B cell (primary cell): Measurements from ENCODE around the gene APOC1. TPM values are rescaled to one million over a fixed set of nuclear protein-coding genes. Genes with fewer than 3 reads are reported as not detected.

Experiments
- ATAC-seq: fragments of 200-7000 bp; cut with Tn5 transposase; one replicate; pipeline ENCODE4 v1.10.0; 2021; ENCODE audit warnings: low read depth, mild to moderate bottlenecking, moderate number of reproducible peaks, moderate library complexity
- CTCF ChIA-PET: fragments of 350-600 bp; sonication (Branson Sonifier 250); formaldehyde crosslinking; loops from one replicate; lab custom pipeline; 2021; ENCODE audit warnings: antibody characterized with exemption, inconsistent platforms; lab: Charles Lee
- POLR2A ChIA-PET: fragments of 350-600 bp; sonication (Branson Sonifier 250); formaldehyde crosslinking; loops from one replicate; lab custom pipeline; 2021; ENCODE audit warnings: antibody characterized with exemption; lab: Charles Lee
- DNase-seq: peaks from one replicate; pipeline ENCODE4 v3.0.0; 2013
- H2AFZ ChIP-seq: 2 replicates; pipeline ENCODE4 v1.6.1; 2012; ENCODE audit warnings: mild to moderate bottlenecking, low read depth, low read length; ENCODE audit not compliant: insufficient read depth, poor library complexity, severe bottlenecking
- H3K27ac ChIP-seq, 2 donors: 1 replicate in 1 of 2; 2 replicates in 1 of 2; pipeline ENCODE4 v1.5.1; 2012 to 2013; ENCODE audit warnings: low read length in 2 of 2, mild to moderate bottlenecking in 2 of 2, moderate library complexity in 1 of 2
- H3K27me3 ChIP-seq, 4 experiments: fragments of 200-600 bp in 1 of 4; sonication (generic) in 1 of 4; replicated peaks in 1 of 4; 1 replicate in 2 of 4; 2 replicates in 2 of 4; pipeline versions ENCODE4 v1.6.1 to v1.7.0; 2013 to 2016; ENCODE audit warnings: low read length in 3 of 4, mild to moderate bottlenecking in 2 of 4, mixed read lengths in 1 of 4, moderate library complexity in 1 of 4; ENCODE audit not compliant: insufficient read depth in 4 of 4, control insufficient read depth in 3 of 4; ENCODE audit errors: control extremely low read depth in 1 of 4
- H3K36me3 ChIP-seq, 2 experiments: replicated peaks in 1 of 2; 1 replicate in 1 of 2; 2 replicates in 1 of 2; pipeline versions ENCODE4 v1.6.1 to v1.7.1; 2013; ENCODE audit warnings: low read length in 1 of 2; ENCODE audit not compliant: insufficient read depth in 2 of 2, control insufficient read depth in 1 of 2; ENCODE audit errors: control extremely low read depth in 1 of 2, extremely low read depth in 1 of 2
- H3K4me1 ChIP-seq, 2 donors: fragments of 200-600 bp in 1 of 2; sonication (generic) in 1 of 2; 1 replicate in 1 of 2; 2 replicates in 1 of 2; pipeline versions ENCODE4 v1.5.1 to v1.6.1; 2013 to 2017; ENCODE audit warnings: low read length in 2 of 2; ENCODE audit not compliant: control insufficient read depth in 2 of 2, insufficient read depth in 2 of 2
- H3K4me2 ChIP-seq: replicated peaks from 2 replicates; pipeline ENCODE3; 2012; ENCODE audit warnings: mild to moderate bottlenecking, low read depth, low read length; ENCODE audit not compliant: poor library complexity, severe bottlenecking
- H3K4me3 ChIP-seq, 5 experiments: fragments of 200-600 bp in 1 of 5; sonication (generic) in 1 of 5; 1 replicate in 3 of 5; 2 replicates in 2 of 5; pipeline versions ENCODE4 v1.5.1 to v1.7.0; 2011 to 2016; ENCODE audit warnings: low read length in 4 of 5, mild to moderate bottlenecking in 4 of 5, low read depth in 2 of 5, control low read depth in 1 of 5, moderate library complexity in 1 of 5; ENCODE audit not compliant: insufficient read depth in 1 of 5; ENCODE audit errors: control extremely low read depth in 1 of 5, extremely low read depth in 1 of 5
- H3K79me2 ChIP-seq: fragments of 200-600 bp; sonication (generic); one replicate; pipeline ENCODE4 v1.6.0; 2016; ENCODE audit warnings: low read length; ENCODE audit not compliant: control insufficient read depth, insufficient read depth
- H3K9ac ChIP-seq: fragments of 200-600 bp; sonication (generic); 2 replicates; pipeline ENCODE4 v1.6.1; 2017; ENCODE audit warnings: mild to moderate bottlenecking, low read length, moderate library complexity
- H3K9me3 ChIP-seq, 3 donors: one replicate each; pipeline versions ENCODE4 v1.6.1 to v1.7.1; 2013; ENCODE audit warnings: low read length in 2 of 3; ENCODE audit not compliant: control insufficient read depth in 2 of 3, insufficient read depth in 1 of 3; ENCODE audit errors: control extremely low read depth in 1 of 3
- H4K20me1 ChIP-seq: 2 replicates; pipeline ENCODE4 v1.6.0; 2012; ENCODE audit warnings: mild to moderate bottlenecking, low read length; ENCODE audit not compliant: insufficient read depth, control insufficient read depth, poor library complexity, severe bottlenecking
- H3K27ac Mint-ChIP-seq: one replicate; pipeline ENCODE4 v1.8.0; 2021; ENCODE audit warnings: mixed read lengths
- H3K27me3 Mint-ChIP-seq: one replicate; pipeline ENCODE4 v1.8.0; 2021; ENCODE audit warnings: mixed read lengths
- H3K4me1 Mint-ChIP-seq: one replicate; pipeline ENCODE4 v1.8.0; 2021; ENCODE audit warnings: mixed read lengths
- H3K4me3 Mint-ChIP-seq: one replicate; pipeline ENCODE4 v1.8.0; 2021; ENCODE audit warnings: mixed read lengths
- H3K9me3 Mint-ChIP-seq: one replicate; pipeline ENCODE4 v1.8.0; 2022; ENCODE audit warnings: mixed read lengths; ENCODE audit not compliant: insufficient read depth
- EZH2 ChIP-seq: IDR thresholded peaks from 2 replicates; pipeline ENCODE4 v1.6.1; 2012; ENCODE audit warnings: borderline replicate concordance, low read depth, mild to moderate bottlenecking, moderate library complexity, low read length; ENCODE audit not compliant: insufficient read depth, poor library complexity, severe bottlenecking
- WGBS: methylation state at CpG from one replicate; pipeline ENCODE4 v1.1.5; 2013; ENCODE audit warnings: missing lambda C conversion rate; ENCODE audit not compliant: insufficient coverage; 5-methylcytosine and 5-hydroxymethylcytosine counted together
- intact Hi-C: fragments of 100-400 bp; cut with micrococcal nuclease; formaldehyde crosslinking; loops from one replicate; pipeline ENCODE4 v1.10.0; 2022
- polyA plus RNA-seq: library from polyadenylated mRNA; depleted of rRNA; stranded (reverse); fragments of >200 nt; gene quantifications from 2 replicates; pipeline ENCODE4 v1.2.3, GENCODE V29; 2012
- total RNA-seq, 2 donors: library from RNA; stranded (reverse); fragments of 120-200 nt in 1 of 2; gene quantifications; 1 replicate in 1 of 2; 2 replicates in 1 of 2; pipeline versions ENCODE4 v1.2.3 to v1.2.4, GENCODE V29; 2013 to 2022
- TF ChIP-seq, protein P1 (sequence below): fragments of 200-600 bp; IDR thresholded peaks from one replicate; pipeline ENCODE4 v1.8.0; 2022; ENCODE audit warnings: antibody characterized with exemption, mild to moderate bottlenecking

Gene APOC1
- total and polyA plus RNA-seq, 2 donors (not counting 1 experiment from before 2014, with no cell fraction given) = not detected

DNA sequence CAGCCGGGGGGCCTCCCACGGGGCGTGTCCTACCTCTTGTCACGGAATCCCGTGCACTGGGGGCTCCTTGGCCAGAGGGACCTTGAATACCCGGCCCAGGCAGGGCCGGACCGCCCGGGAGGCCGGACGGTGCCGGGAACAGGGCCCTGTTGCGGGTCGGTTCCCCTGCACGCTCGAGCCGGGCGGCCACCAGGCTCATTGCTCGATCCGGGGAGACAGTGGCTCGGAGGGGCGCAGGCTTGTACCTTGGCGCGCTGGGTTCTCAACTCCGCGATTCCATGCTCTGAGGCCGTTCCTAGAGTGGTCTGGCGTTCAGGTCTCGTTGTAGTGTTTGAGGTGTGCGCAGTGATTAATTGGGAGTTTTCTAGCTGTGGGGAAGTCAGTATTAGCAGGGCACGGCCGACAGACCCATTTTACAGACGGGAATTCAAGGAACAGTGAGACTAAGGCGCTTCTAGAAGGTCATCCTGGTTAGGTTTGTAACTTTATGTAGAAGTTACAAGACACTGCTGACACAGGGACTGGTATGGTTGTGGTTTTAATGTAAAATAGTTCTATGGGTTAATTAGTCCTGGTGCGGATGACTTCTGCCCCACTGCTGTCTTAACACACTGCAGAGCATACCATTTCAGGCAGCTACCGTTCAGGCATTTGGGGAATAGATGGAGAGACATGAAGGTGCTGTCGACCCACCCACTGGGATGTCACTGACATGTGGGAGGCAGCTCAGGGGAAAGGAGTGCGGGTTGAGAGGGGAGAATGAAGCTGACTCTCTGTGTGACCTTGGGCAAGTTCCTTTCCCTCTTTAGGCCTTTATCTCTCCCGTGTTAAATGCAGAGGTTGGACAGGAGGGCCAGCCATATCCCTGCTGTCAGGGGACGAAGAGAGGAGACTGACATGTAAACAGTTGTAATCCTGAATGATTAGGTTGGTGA lies 41.4 kb downstream of the APOC1 start:
- Histone ChIP-seq H3K4me1 (peaks cover 55 to 65% of the 10 kb centered on the region in 2 donors), H3K9ac (peak overlapping the region; percentile 99), H3K36me3 (peaks cover 0 to 6% of the 10 kb centered on the region in 2 experiments), H3K27ac (peak overlapping the region; percentile 70 to 93), H2AFZ (peak overlapping the region; percentile 94), H3K9me3 (no peaks in the 10 kb centered on the region), H3K4me3 (peak overlapping the region; percentile 67 to 99 (median 96)), H3K4me2 (peak overlapping the region; percentile 99), H3K79me2 (peaks cover 98% of the 10 kb centered on the region), H3K27me3 (no peaks in the 10 kb centered on the region), H4K20me1 (peaks cover 38% of the 10 kb centered on the region)
- POLR2A ChIA-PET = interaction anchor here (1.2 to 1.5 kb wide), 4 partner anchors 46 to 222 kb away, joined by 4 to 10 read pairs (median 6); partner anchors contain the start of genes BLOC1S3, RELB, TOMM40 and TRAPPC6A
- ATAC-seq = no peak
- peak overlapping the region; percentile 94 for H3K27ac Mint-ChIP-seq
- H3K4me3 Mint-ChIP-seq = peak overlapping the region; percentile 99
- TF ChIP-seq EZH2 = no peak
- TF ChIP-seq, protein P1, sequence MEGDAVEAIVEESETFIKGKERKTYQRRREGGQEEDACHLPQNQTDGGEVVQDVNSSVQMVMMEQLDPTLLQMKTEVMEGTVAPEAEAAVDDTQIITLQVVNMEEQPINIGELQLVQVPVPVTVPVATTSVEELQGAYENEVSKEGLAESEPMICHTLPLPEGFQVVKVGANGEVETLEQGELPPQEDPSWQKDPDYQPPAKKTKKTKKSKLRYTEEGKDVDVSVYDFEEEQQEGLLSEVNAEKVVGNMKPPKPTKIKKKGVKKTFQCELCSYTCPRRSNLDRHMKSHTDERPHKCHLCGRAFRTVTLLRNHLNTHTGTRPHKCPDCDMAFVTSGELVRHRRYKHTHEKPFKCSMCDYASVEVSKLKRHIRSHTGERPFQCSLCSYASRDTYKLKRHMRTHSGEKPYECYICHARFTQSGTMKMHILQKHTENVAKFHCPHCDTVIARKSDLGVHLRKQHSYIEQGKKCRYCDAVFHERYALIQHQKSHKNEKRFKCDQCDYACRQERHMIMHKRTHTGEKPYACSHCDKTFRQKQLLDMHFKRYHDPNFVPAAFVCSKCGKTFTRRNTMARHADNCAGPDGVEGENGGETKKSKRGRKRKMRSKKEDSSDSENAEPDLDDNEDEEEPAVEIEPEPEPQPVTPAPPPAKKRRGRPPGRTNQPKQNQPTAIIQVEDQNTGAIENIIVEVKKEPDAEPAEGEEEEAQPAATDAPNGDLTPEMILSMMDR = no peak
- CTCF ChIA-PET = interaction anchor here (1.0 to 2.2 kb wide), 4 partner anchors 43 to 231 kb away, joined by 3 to 7 read pairs (median 6); no protein-coding TSS in a partner anchor
- no peaks in the 10 kb centered on the region for H3K27me3 Mint-ChIP-seq
- no peaks in the 10 kb centered on the region for H3K9me3 Mint-ChIP-seq
- WGBS = 6% methylated on average over 38 of the region's 40 CpGs
- intact Hi-C loops = loop anchor here (1.0 kb wide), 5 partner anchors 40 to 223 kb away; partner anchors contain the start of genes BLOC1S3 and TRAPPC6A
- H3K4me1 Mint-ChIP-seq = peaks cover 66% of the 10 kb centered on the region
- no peak for DNase-seq
